Stromal cell of bone marrow (primary cell): ENCODE data around the gene CFAP46.
"Not testable (repeated sequence)": the region's sequence is repeated elsewhere in the genome, so short reads cannot be mapped to it uniquely, and the experiment has no call there.

Experiments used
- DNase-seq: peaks from one replicate; pipeline ENCODE4 v3.0.0-alpha.2; 2012; ENCODE audit warnings: low read depth

The CFAP46 gene

DNA sequence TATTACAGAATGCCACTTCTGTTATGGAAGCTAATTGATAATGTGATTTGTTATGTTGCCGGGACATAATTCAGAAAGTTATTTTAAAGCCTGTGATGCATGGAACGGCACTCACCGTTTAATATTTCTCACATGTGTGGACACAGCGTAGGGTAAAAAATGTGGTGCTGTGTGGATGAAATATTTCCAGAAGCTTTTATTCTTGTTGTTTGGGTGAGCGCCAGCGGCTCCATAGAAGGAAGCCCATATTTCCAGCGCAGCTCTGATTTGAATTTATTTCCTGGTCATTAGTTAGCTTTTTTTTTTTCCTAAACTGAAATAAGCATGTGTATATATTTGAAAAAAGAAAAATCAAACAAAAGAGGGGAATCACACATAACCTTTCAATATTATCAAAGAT, 136.3 kb downstream of the CFAP46 start:
- no peak for DNase-seq

DNA sequence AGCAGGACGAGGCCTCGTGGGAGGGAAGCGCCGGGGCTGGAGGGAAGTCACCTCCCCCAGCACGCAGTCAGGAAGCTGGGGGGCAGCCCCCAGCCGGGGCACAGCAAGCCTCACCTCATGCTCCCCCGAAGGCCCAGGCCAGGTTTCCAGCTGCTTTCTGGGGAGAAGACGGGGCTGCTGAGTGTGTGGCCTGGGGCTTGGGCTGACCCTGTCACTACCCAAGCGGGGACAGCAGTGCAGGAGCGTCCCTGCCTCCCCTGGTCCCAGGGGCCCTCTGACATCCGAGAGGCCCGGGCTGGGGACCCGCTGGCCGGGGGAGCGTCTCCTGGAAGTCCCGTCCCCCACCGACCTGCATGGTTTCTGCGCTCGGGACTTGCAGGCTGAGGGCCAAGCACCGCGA, 136.8 kb downstream of the CFAP46 start:
- DNase-seq = no peak

- DNase-seq = no peak
Observed at GRCh38 chr10:132804785-132805426, 137.5 kb downstream of the CFAP46 start.

DNA sequence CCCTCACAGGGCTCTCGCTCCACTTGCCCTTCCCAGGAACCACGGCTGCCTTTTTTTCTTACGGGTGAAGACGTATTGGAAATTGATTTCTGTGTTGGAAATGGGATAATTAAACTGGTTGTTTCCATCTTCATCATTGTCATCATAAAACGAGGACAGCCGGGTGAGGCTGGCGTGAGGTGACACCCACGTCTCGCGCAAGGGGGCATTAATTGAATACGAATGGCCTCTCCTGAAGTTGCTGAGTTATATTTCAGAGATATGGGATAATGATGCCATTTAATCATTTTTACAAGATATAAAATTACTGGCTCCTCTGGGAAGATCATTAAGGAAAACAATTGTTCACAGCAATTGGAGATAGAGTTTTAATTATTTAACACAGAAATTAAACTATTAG, 138.1 kb downstream of the CFAP46 start:
- DNase-seq = no peak

- DNase-seq = no peak
Observed at GRCh38 chr10:132803416-132804210, 138.8 kb downstream of the CFAP46 start.

DNA sequence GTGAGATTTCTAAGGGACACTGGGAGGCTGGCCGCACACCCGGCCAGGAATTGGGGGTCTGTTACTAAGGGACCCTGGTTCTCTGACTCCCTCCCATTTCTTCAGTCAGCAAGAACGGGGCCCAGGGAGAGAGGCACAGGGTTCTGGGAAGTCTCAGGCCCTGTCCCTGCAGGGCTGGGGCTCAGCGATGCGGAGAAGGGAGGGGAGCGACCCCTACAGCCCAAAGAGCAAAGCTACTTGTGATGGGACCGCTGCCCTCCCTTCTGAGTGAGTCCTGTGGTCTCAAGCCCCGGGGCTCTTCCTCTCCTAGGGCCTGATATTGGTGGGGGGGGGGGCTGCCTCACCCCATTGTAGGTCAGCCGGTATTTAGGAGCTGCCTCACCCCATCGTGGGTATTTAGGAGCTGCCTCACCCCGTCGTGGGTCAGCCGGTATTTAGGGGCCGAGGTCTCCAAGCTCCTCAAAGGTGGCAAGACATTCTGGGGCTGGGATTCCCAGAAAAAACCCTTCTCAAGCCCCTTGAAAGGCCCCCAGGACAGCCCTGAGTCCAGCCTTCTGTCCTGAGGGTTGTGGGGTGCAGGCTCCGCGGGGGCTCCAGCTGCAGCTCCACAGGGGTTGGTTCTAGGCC, 139.6 kb downstream of the CFAP46 start:
- DNase-seq = no peak

DNA sequence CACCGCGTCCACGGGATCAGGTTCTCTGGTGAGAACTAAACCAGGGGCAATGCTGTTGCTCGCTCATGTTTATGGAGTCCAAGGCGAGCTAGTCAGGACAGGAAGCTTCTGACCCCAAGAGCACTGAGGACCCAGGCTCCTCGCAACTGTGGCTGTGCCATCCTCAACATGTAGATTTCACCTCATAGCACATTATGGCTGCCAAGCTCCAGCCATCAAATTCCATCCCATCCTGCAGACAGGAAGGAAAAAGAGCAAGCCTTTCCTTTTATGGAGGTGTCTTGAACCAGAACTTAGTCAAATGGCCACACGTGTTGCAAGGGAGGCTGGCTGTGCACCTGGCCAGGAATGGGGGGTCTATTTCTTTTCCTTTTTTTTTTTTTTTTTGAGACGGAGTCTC, 140.3 kb downstream of the CFAP46 start:
- no peak for DNase-seq

DNA sequence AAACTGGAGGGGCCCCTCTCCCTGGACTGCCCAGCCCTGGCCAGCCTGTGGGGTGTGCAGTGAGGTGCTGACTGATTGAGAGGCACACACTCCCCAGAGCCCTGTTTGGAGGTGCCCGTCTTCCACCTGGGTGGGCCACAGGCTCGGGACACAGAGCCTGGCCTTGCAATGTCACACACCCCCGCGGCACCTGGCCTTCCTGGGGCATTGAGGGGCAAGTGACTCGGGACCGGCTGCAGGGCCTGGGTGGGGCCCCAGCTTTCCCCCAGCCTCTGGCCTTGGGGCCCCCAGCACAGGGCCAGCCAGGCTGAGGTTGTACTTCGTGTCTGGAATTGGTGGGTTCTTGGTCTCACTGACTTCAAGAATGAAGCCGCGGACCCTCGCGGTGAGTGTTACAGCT, 142.5 kb downstream of the CFAP46 start:
- no peak for DNase-seq

GRCh38 chr10:132798876-132799275, 143.5 kb downstream of the CFAP46 start:
- no peak for DNase-seq

GRCh38 chr10:132798403-132798802, 144.0 kb downstream of the CFAP46 start:
- no peak for DNase-seq

DNA sequence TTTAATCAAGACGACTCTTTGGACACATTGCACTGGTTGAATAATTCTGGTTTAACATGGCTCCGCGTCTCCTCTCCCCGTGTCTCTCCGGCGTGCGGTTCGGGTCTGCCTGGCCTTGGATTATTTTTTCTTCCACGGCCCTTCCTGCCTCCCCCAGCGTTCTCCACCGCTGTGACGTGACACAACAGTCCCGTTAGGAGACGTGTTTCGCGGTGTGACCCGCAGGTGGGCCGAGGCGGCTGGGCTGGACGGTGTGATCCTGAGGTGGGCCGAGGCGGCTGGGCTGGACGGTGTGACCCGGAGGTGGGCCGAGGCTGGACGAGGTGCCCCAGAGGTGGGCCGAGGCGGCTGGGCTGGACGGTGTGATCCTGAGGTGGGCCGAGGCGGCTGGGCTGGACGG, 144.4 kb downstream of the CFAP46 start:
- not testable (repeated sequence) for DNase-seq

DNA sequence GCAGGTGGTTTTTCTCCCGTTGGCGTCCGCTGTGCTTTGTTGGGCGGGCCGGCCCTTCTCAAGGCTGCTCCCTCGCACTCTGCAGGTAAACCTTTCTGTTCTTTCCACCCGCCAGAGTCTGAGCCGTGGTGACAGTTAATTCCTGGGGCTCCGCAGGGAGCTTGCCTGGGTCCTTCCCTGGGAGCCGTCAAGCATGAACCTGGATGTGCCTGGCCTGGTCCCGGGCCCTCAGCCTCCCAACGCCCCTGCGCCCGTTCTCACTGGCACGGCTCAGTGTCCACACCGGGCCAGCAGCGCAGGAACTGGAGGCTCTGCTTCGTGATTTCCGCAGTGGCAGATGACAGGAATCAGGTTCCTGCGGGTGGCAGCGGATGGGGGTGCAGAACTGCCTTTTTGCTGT, 145.5 kb downstream of the CFAP46 start:
- no peak for DNase-seq

GRCh38 chr10:132793871-132794849, 148.2 kb downstream of the CFAP46 start:
- no peak for DNase-seq

GRCh38 chr10:132793213-132793612, 149.2 kb downstream of the CFAP46 start:
- DNase-seq = no peak

DNA sequence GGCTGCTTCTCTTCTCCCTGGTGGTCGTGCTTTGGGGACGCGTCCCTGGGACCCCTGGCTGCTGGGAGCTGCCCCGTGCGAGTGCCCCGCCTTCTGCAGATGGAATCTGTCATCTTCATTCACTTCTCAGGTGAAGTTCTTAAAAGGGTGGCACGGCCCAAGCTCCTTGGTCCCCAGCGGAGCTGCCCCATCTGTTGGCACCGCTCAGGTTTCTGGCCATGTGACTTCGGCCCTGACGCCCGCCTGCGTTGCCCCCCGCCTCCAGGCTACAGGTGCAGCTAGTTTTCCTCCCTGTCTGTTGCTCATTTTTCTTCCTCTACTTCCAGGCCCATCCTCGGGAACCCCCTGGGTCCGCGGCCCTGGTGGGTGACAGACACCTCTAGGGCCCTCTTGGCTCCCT, 149.6 kb downstream of the CFAP46 start:
- no peak for DNase-seq

DNA sequence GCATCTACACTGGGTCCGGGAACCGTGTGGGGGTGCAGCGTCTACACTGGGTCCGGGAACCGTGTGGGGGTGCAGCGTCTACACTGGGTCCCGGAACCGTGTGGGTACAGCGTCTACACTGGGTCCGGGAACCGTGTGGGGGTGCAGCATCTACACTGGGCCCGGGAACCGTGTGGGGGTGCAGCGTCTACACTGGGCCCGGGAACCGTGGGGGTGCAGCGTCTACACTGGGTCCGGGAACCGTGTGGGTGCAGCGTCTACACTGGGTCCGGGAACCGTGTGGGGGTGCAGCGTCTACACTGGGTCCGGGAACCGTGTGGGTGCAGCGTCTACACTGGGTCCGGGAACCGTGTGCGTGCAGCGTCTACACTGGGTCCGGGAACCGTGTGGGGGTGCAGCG, 150.3 kb downstream of the CFAP46 start:
- DNase-seq = not testable (repeated sequence)

DNA sequence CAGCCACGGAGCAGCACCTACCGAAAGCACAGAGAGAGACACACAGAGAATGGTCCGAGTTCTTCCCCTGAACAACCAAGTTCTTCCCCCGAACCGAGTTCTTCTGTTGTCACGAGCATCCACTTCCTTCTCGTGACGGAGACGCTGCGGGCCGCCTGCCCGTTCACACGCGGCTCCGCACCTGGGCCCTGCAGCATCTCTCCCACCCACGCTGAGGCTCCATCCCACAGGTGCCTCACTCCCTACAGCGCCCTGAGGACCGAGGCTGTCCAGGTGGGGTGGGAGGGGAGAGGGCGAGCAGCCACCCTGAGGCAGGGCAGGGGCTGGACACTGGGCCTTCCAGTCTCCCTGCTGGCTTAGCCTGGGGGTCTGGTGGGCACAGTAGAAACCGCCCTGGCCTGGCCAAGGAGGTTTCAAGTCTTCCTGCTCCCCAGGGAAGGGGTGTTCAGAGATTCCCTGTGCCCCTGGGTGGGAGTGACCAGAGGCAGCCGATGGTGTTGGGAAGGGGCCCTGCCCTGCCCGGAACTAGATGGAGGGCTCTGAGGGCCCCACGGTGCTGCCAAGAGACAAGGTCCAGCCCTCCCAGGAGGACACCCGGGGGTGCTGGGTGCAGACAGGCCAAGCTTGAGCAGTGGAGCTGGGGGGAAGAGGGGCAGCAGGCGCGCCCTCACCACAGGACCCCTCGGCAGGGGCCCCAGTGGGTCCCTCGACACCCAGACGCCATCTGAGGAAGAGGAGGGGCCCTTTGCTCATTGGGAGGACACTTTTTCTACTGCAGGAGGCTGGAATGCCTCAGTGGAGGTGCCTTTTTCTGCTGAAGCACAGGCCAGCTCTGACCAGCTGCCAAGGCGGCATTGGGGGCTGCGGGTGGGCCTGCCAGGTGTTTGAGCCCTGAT, 151.2 kb downstream of the CFAP46 start:
- no peak for DNase-seq

GRCh38 chr10:132790470-132790869, 151.9 kb downstream of the CFAP46 start:
- DNase-seq = no peak

- no peak for DNase-seq
Observed at GRCh38 chr10:132789659-132790148, 152.7 kb downstream of the CFAP46 start.

GRCh38 chr10:132788831-132789219, 153.5 kb downstream of the CFAP46 start:
- no peak for DNase-seq
